Ovary (tissue), 9 donors: ENCODE data around the gene HPCAL1. TPM values are rescaled to one million over a fixed set of nuclear protein-coding genes. Genes with fewer than 3 reads are reported as not detected.

Experiments
- DNase-seq, 5 donors: peaks; one replicate each; pipeline ENCODE4 v3.0.0-alpha.2; 2019 to 2020
- H3K27ac ChIP-seq, 2 donors: fragments of 200-600 bp; one replicate each; pipeline versions ENCODE4 v1.5.1 to v1.8.0; 2019 to 2022
- H3K27me3 ChIP-seq: fragments of 200-600 bp; one replicate; pipeline ENCODE4 v1.8.0; 2022
- H3K36me3 ChIP-seq: fragments of 200-600 bp; sonication (generic); one replicate; pipeline ENCODE4 v1.5.1; 2019
- H3K4me1 ChIP-seq: one replicate; pipeline ENCODE4 v1.8.1; 2013; ENCODE audit warnings: mild to moderate bottlenecking, moderate library complexity; ENCODE audit not compliant: insufficient read depth
- H3K4me3 ChIP-seq: fragments of 200-600 bp; sonication (generic); one replicate; pipeline ENCODE4 v1.5.1; 2017
- H3K9me3 ChIP-seq, 2 donors: fragments of 200-600 bp in 1 of 2; sonication (generic) in 1 of 2; one replicate each; pipeline versions ENCODE4 v1.5.1 to v1.8.1; 2013 to 2019; ENCODE audit warnings: mild to moderate bottlenecking in 1 of 2, moderate library complexity in 1 of 2
- CTCF ChIP-seq, 3 donors: fragments of 450-650 bp in 2 of 3; fragments of 200-600 bp in 1 of 3; IDR thresholded peaks; one replicate each; pipeline versions ENCODE4 v1.5.1 to v1.8.0; 2016 to 2022; ENCODE audit warnings: antibody characterized with exemption in 3 of 3, mild to moderate bottlenecking in 1 of 3
- EP300 ChIP-seq: sonication (generic); formaldehyde crosslinking; IDR thresholded peaks from one replicate; pipeline ENCODE4 v1.6.1; 2017; ENCODE audit warnings: antibody characterized with exemption
- POLR2A ChIP-seq: fragments of 450-650 bp; IDR thresholded peaks from one replicate; pipeline ENCODE4 v1.6.1; 2017; ENCODE audit warnings: antibody characterized with exemption, mild to moderate bottlenecking, moderate library complexity
- WGBS, 3 donors: extraction: QIAGEN DNeasy Blood & Tissue Kit in 1 of 3; methylation state at CpG; one replicate each; pipeline versions ENCODE4 v1.1.5 to v1.1.7; 2013 to 2017; 5-methylcytosine and 5-hydroxymethylcytosine counted together
- intact Hi-C, 4 donors: fragments of 100-400 bp; cut with DNase I; formaldehyde crosslinking; loops; one replicate each; pipeline versions ENCODE4 v1.11.0 to v1.15.1; 2022 to 2023
- polyA plus RNA-seq, 2 donors: library from polyadenylated mRNA; stranded (reverse); fragments of 200-250 nt in 1 of 2; fragments of 350-450 nt in 1 of 2; fragmentation: Illumina TruSeq in 1 of 2; extraction: RNeasy Lipid Tissue Mini Kit (QIAGEN cat#74804) in 1 of 2; gene quantifications; one replicate each; pipeline ENCODE4 v1.2.3, GENCODE V29; 2013 to 2014
- total RNA-seq, 7 donors: library from RNA; depleted of rRNA in 2 of 7; stranded (reverse); fragments of >200 nt in 2 of 7; fragmentation: NEBNext Ultra II Directional in 3 of 7; extraction: Animal tissue kit (Norgen Biotek cat#: 25700) in 3 of 7; gene quantifications; one replicate each; pipeline versions ENCODE4 v1.1.0 to v1.2.4, GENCODE V29; 2016 to 2023
- donor health status: DM: no; HTN: no; CAD: no; lungs with moderate emphysema.
- donor health status: DM: no; HTN: no; CAD: no.
- donor health status: Bipolar disorder and iron deficiency.
- donor health status: DM: yes; HTN: yes; CAD: no.
- donor health status: DM: no; HTN: no; CAD: no.
- donor health status: DM: yes; HTN: yes; CAD: no.

Gene HPCAL1
- total and polyA plus RNA-seq, 9 donors, result 11.4 to 69.5 (median 18.5) TPM

- no peak for DNase-seq
- Histone ChIP-seq H3K4me1 (no peaks in the 10 kb centered on the region), H3K36me3 (no peaks in the 10 kb centered on the region), H3K27ac (no peak overlapping the region), H3K4me3 (no peak overlapping the region), H3K9me3 (no peaks in the 10 kb centered on the region), H3K27me3 (no peaks in the 10 kb centered on the region)
- intact Hi-C loops, result no loop called here
- 88 to 89% (median 88%) methylated on average over 14 of the region's 14 CpGs for WGBS, 3 donors
- TF ChIP-seq POLR2A, result no peak
- TF ChIP-seq CTCF (IDR thresholded peaks at IDR 0.05), result no peak
- no peak for TF ChIP-seq EP300
These were observed 93.2 kb downstream of the HPCAL1 start for GRCh38 chr2:10395893-10396292.

- Histone ChIP-seq H3K9me3 (no peaks in the 10 kb centered on the region), H3K27ac (no peak overlapping the region), H3K4me1 (no peaks in the 10 kb centered on the region), H3K36me3 (no peaks in the 10 kb centered on the region), H3K27me3 (no peaks in the 10 kb centered on the region), H3K4me3 (no peak overlapping the region)
- 82 to 87% (median 85%) methylated on average over 13 of the region's 13 CpGs for WGBS, 3 donors
- no peak for TF ChIP-seq CTCF (IDR thresholded peaks at IDR 0.05)
- TF ChIP-seq EP300, result no peak
- no peak for TF ChIP-seq POLR2A
- DNase-seq, result no peak
- intact Hi-C loops, result no loop called here
These were observed 93.8 kb downstream of the HPCAL1 start for GRCh38 chr2:10396464-10396863.

GRCh38 chr2:10397297-10397875, 94.7 kb downstream of the HPCAL1 start:
- Histone ChIP-seq H3K27me3 (no peaks in the 10 kb centered on the region), H3K9me3 (no peaks in the 10 kb centered on the region), H3K36me3 (no peaks in the 10 kb centered on the region), H3K27ac (no peak overlapping the region), H3K4me3 (no peak overlapping the region), H3K4me1 (no peaks in the 10 kb centered on the region)
- DNase-seq, result no peak
- TF ChIP-seq EP300 (no peak), CTCF (IDR thresholded peaks at IDR 0.05) (no peak), POLR2A (no peak)
- 81 to 88% (median 81%) methylated on average over 16 of the region's 16 CpGs for WGBS, 3 donors
- intact Hi-C loops, result no loop called here

GRCh38 chr2:10397878-10398277, 95.2 kb downstream of the HPCAL1 start:
- TF ChIP-seq POLR2A (no peak), EP300 (no peak), CTCF (IDR thresholded peaks at IDR 0.05) (no peak)
- Histone ChIP-seq H3K4me1 (no peaks in the 10 kb centered on the region), H3K9me3 (no peaks in the 10 kb centered on the region), H3K27ac (no peak overlapping the region), H3K4me3 (no peak overlapping the region), H3K36me3 (no peaks in the 10 kb centered on the region), H3K27me3 (no peaks in the 10 kb centered on the region)
- intact Hi-C loops, result no loop called here
- 65 to 72% (median 71%) methylated on average over 4 of the region's 4 CpGs for WGBS, 3 donors
- DNase-seq, result no peak
